ENCODE data around the gene NDUFC1. TPM values are rescaled to one million over a fixed set of nuclear protein-coding genes. Genes with fewer than 3 reads are reported as not detected.

Gene NDUFC1
- total RNA-seq, 2 donors from 2014 or later = 54.2 to 64.5 TPM

- peak overlapping the region; percentile 13 for H3K4me3 Mint-ChIP-seq
- no peaks in the 10 kb centered on the region for H3K36me3 Mint-ChIP-seq (ENCODE audit: low read depth)
- H3K9me3 ChIP-seq (ENCODE audit: control insufficient read depth, low read length) = no peaks in the 10 kb centered on the region
- 43 to 63% methylated on average over 12 to 14 of the region's 14 CpGs for WGBS, 2 experiments (ENCODE audit: insufficient coverage in 1 of 2, insufficient read length in 1 of 2)
- H3K4me3 ChIP-seq (ENCODE audit: low read length) = peak overlapping the region; percentile 63
- H3K9ac ChIP-seq (ENCODE audit: extremely low read depth, low read length, poor library complexity, severe bottlenecking) = no peak overlapping the region
- no peak for TF ChIP-seq CTCF (conservative IDR thresholded peaks at IDR 0.05)
- peaks cover 4% of the 10 kb centered on the region for H3K4me1 ChIP-seq (ENCODE audit: control insufficient read depth, insufficient read depth, low read length)
- no peaks in the 10 kb centered on the region for H3K9me3 Mint-ChIP-seq
- H3K27ac Mint-ChIP-seq = peak overlapping the region; percentile 74
- no peaks in the 10 kb centered on the region for H3K36me3 ChIP-seq (ENCODE audit: control insufficient read depth, insufficient read depth, low read length)
- H3K27ac ChIP-seq (ENCODE audit: low read depth, low read length) = no peak overlapping the region
- peak; percentile 66 for DNase-seq
- no peaks in the 10 kb centered on the region for H3K27me3 ChIP-seq (ENCODE audit: control insufficient read depth, insufficient read depth, low read length, poor library complexity, severe bottlenecking)
- no peaks in the 10 kb centered on the region for H3K27me3 Mint-ChIP-seq (ENCODE audit: insufficient read depth)
- H3K4me1 Mint-ChIP-seq = peaks cover 20% of the 10 kb centered on the region
These were observed 35.6 kb downstream of the NDUFC1 start for GRCh38 chr4:139266583-139267257.

- Histone ChIP-seq H3K9ac (ENCODE audit: extremely low read depth, low read length, poor library complexity, severe bottlenecking) (no peak overlapping the region), H3K27me3 (ENCODE audit: control insufficient read depth, insufficient read depth, low read length, poor library complexity, severe bottlenecking) (no peaks in the 10 kb centered on the region), H3K4me3 (ENCODE audit: low read length) (peak overlapping the region; percentile 63), H3K4me1 (ENCODE audit: control insufficient read depth, insufficient read depth, low read length) (peaks cover 4% of the 10 kb centered on the region), H3K36me3 (ENCODE audit: control insufficient read depth, insufficient read depth, low read length) (no peaks in the 10 kb centered on the region), H3K9me3 (ENCODE audit: control insufficient read depth, low read length) (no peaks in the 10 kb centered on the region), H3K27ac (ENCODE audit: low read depth, low read length) (no peak overlapping the region)
- Mint-ChIP-seq H3K4me1 (peaks cover 20% of the 10 kb centered on the region), H3K27ac (no peak overlapping the region), H3K27me3 (ENCODE audit: insufficient read depth) (no peaks in the 10 kb centered on the region), H3K9me3 (no peaks in the 10 kb centered on the region), H3K4me3 (peak overlapping the region; percentile 13), H3K36me3 (ENCODE audit: low read depth) (no peaks in the 10 kb centered on the region)
- no peak for DNase-seq
- 29 to 62% methylated on average over 1 of the region's 1 CpG for WGBS, 2 experiments (ENCODE audit: insufficient coverage in 1 of 2, insufficient read length in 1 of 2)
- no peak for TF ChIP-seq CTCF (conservative IDR thresholded peaks at IDR 0.05)
These were observed 36.1 kb downstream of the NDUFC1 start for GRCh38 chr4:139266208-139266582.

- no peak overlapping the region for H3K4me3 Mint-ChIP-seq
- H3K27me3 ChIP-seq (ENCODE audit: control insufficient read depth, insufficient read depth, low read length, poor library complexity, severe bottlenecking) = no peaks in the 10 kb centered on the region
- no peak overlapping the region for H3K9ac ChIP-seq (ENCODE audit: extremely low read depth, low read length, poor library complexity, severe bottlenecking)
- DNase-seq = no peak
- no peaks in the 10 kb centered on the region for H3K9me3 Mint-ChIP-seq
- TF ChIP-seq CTCF (conservative IDR thresholded peaks at IDR 0.05) = no peak
- no peaks in the 10 kb centered on the region for H3K36me3 ChIP-seq (ENCODE audit: control insufficient read depth, insufficient read depth, low read length)
- H3K4me1 Mint-ChIP-seq = peaks cover 20% of the 10 kb centered on the region
- H3K36me3 Mint-ChIP-seq (ENCODE audit: low read depth) = no peaks in the 10 kb centered on the region
- WGBS, 2 experiments (ENCODE audit: insufficient coverage in 1 of 2, insufficient read length in 1 of 2) = 50 to 64% methylated on average over 2 to 3 of the region's 3 CpGs
- H3K4me1 ChIP-seq (ENCODE audit: control insufficient read depth, insufficient read depth, low read length) = peaks cover 4% of the 10 kb centered on the region
- peak overlapping the region; percentile 63 for H3K4me3 ChIP-seq (ENCODE audit: low read length)
- no peaks in the 10 kb centered on the region for H3K9me3 ChIP-seq (ENCODE audit: control insufficient read depth, low read length)
- no peak overlapping the region for H3K27ac ChIP-seq (ENCODE audit: low read depth, low read length)
- H3K27ac Mint-ChIP-seq = no peak overlapping the region
- no peaks in the 10 kb centered on the region for H3K27me3 Mint-ChIP-seq (ENCODE audit: insufficient read depth)
These were observed 36.6 kb downstream of the NDUFC1 start for GRCh38 chr4:139265654-139266053.
